Measurements from ENCODE around the gene MYO1B.

- TF ChIP-seq CTCF (IDR thresholded peaks at IDR 0.05) = no peak
- no peak for TF ChIP-seq ZFX (IDR thresholded peaks at IDR 0.05; ENCODE audit: borderline replicate concordance)
Observed at GRCh38 chr2:191365089-191365488, 119.9 kb downstream of the MYO1B start.

Measured in 22Rv1 (cell line).